Measurements from ENCODE around the gene WWC2. TPM values are rescaled to one million over a fixed set of nuclear protein-coding genes. Genes with fewer than 3 reads are reported as not detected.

The WWC2 gene
- total RNA-seq, 1 donor from 2014 or later = 109 TPM

DNA sequence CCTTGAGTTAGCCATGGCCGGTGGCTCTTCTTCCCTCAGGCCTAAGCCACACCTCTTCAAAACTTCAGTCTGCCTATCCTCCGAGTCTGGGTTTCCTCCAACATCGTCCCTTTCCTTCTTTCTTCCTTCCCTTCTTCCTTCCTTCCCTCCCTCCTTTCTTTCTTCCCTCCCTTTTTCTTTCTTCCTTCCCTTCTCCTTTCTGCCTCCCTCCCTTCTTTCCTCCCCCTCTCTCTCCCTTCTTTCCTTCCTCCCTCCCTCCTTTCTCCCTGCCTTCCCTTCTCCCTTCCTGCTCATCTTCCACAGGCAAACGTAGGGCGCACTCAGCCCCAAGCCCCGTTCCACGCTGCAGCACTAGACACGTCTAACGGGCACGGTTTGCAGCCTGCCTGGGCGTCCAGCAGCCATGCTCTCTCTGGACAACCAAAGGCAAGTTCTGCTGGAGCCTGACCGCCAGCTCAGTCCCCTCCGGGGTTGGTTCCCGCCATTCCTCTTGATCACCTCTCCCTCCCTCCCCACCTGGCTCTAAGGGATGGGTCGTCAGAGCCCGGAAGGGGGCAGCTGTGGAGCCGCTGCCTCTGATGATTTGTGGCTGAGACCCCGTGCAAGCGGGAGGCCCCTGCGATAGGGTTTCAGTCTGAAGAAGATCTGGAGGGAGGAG is 257.2 kb downstream of the WWC2 start:
- no peaks in the 10 kb centered on the region for H3K9me3 ChIP-seq
- H3K27me3 ChIP-seq (ENCODE audit: low read depth) = peaks cover 1% of the 10 kb centered on the region
- TF ChIP-seq CTCF (IDR thresholded peaks at IDR 0.05) = no peak
- H3K27ac ChIP-seq = no peak overlapping the region
- no peaks in the 10 kb centered on the region for H3K4me1 ChIP-seq
- H3K4me3 ChIP-seq = no peak overlapping the region
- DNase-seq (no peak), ATAC-seq (no peak)
- intact Hi-C loops (cut with DNase I) = no loop called here
- H3K36me3 ChIP-seq = no peaks in the 10 kb centered on the region

- Histone ChIP-seq H3K27me3 (ENCODE audit: low read depth) (no peaks in the 10 kb centered on the region), H3K4me1 (no peaks in the 10 kb centered on the region), H3K4me3 (no peak overlapping the region), H3K9me3 (no peaks in the 10 kb centered on the region), H3K36me3 (no peaks in the 10 kb centered on the region), H3K27ac (no peak overlapping the region)
- intact Hi-C loops (cut with DNase I) = no loop called here
- TF ChIP-seq CTCF (IDR thresholded peaks at IDR 0.05) = no peak
- ATAC-seq = peak in 1 of 2 donors; percentile 25
- no peak for DNase-seq
Measured at GRCh38 chr4:183356931-183357675, 258.0 kb downstream of the WWC2 start.

- intact Hi-C loops (cut with DNase I) = no loop called here
- H3K27me3 ChIP-seq (ENCODE audit: low read depth) = no peaks in the 10 kb centered on the region
- DNase-seq (no peak), ATAC-seq (no peak)
- H3K9me3 ChIP-seq = no peaks in the 10 kb centered on the region
- no peaks in the 10 kb centered on the region for H3K4me1 ChIP-seq
- no peak for TF ChIP-seq CTCF (IDR thresholded peaks at IDR 0.05)
- H3K27ac ChIP-seq = no peak overlapping the region
- H3K36me3 ChIP-seq = no peaks in the 10 kb centered on the region
- no peak overlapping the region for H3K4me3 ChIP-seq
Measured at GRCh38 chr4:183358215-183358755, 259.2 kb downstream of the WWC2 start.

DNA sequence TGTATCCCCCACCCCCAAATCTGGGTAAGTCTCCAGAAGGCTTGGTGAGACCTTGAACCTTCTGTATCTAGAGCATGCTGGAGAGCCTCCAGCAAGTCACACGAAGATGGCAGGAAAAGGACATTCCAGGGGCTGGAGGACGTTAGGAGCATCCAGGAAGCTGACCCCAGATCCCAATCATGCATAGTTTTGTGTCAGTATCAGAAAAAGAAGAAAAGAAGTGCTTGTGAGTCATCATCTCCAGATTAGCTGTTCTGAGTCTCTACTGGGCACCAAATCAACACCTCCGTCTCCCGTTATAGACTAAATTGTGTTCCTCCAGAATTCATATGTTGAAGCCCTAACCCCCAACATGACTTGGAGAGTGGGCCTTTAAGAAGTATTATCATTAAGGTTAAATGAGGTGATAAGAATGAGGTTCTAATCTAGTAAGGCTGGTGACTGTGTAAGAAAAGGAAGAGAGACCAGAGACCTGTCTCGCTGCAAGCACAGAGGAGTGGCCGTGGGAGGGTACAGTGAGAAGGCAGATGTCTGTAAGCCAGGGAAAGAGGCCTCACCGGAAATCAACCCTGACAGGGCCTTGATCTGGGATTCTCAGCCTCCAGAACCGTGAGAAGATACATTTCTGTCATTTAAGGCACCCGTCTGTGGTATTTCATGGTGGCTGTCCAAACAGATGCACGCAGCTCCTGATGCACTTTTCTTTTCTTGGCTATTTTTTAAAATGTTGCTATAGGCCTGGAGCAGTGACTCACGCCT is 261.3 kb downstream of the WWC2 start:
- DNase-seq = no peak

More for the DNA sequence above, 261.3 kb downstream of the WWC2 start:
- H3K4me3 ChIP-seq = no peak overlapping the region
- TF ChIP-seq CTCF (IDR thresholded peaks at IDR 0.05) = no peak
- H3K36me3 ChIP-seq = no peaks in the 10 kb centered on the region
- H3K27ac ChIP-seq = no peak overlapping the region
- H3K27me3 ChIP-seq (ENCODE audit: low read depth) = no peaks in the 10 kb centered on the region
- H3K9me3 ChIP-seq = no peaks in the 10 kb centered on the region
- intact Hi-C loops (cut with DNase I) = no loop called here
- ATAC-seq = no peak
- no peaks in the 10 kb centered on the region for H3K4me1 ChIP-seq

Data from lower lobe of right lung (tissue), 2 donors.